K562 (cell line): Measurements from ENCODE around the gene KMT2C. TPM values are rescaled to one million over a fixed set of nuclear protein-coding genes. Genes with fewer than 3 reads are reported as not detected.
A peak's percentile ranks its signal among the peaks of the same experiment; 100 is the strongest.

Source experiments
- ATAC-seq: fragments of 200-7000 bp; cut with Tn5 transposase; 3 replicates; pipeline ENCODE4 v1.9.1; 2020; ENCODE audit warnings: moderate library complexity
- BruUV-seq: library from RNA; stranded (reverse); fragments of 400-500 nt; replicated peaks from 2 replicates; lab custom pipeline; 2021; lab: Mats Ljungman, UMichigan
- CTCF ChIA-PET: fragments of 300-600 bp; formaldehyde crosslinking; extraction: SDS; loops from one replicate; lab custom pipeline; 2021; ENCODE audit warnings: low intra/inter-chr PET ratio; lab: Yijun Ruan, JAX
- POLR2A ChIA-PET: fragments of 300-600, 350-650 bp; sonication (Branson Sonifier 250); formaldehyde crosslinking; extraction: SDS; loops from one replicate; lab custom pipeline; 2021; ENCODE audit warnings: antibody characterized with exemption, inconsistent platforms; lab: Yijun Ruan, JAX
- DNase-seq, 4 experiments: peaks; one replicate each; pipeline versions ENCODE4 v3.0.0 to v3.0.0-alpha.2; 2011 to 2018; ENCODE audit warnings: low spot score in 3 of 4, mixed read lengths in 3 of 4; ENCODE audit errors: extremely low read depth in 1 of 4
- FAIRE-seq: peaks from 2 replicates; lab custom pipeline; 2011; peaks lifted over from hg19 to GRCh38; lab: Jason Lieb, UNC
- H2AFZ ChIP-seq: 2 replicates; pipeline ENCODE4 v1.6.0; 2011; ENCODE audit warnings: low read depth, low read length, control low read depth, inconsistent platforms
- H3K27ac ChIP-seq: fragments of 200-600 bp; 3 replicates; pipeline ENCODE4 v1.8.0; 2011; ENCODE audit warnings: low read depth, mild to moderate bottlenecking, control low read depth, inconsistent platforms, low read length, moderate library complexity, mixed read lengths; ENCODE audit errors: extremely low read depth
- H3K27me3 ChIP-seq, 2 experiments: fragments of 300-600 bp in 1 of 2; 2 replicates in 1 of 2; 3 replicates in 1 of 2; pipeline versions ENCODE4 v1.6.0 to v1.8.0; 2011; ENCODE audit warnings: inconsistent platforms in 2 of 2, low read length in 2 of 2, mild to moderate bottlenecking in 1 of 2, mixed read lengths in 1 of 2, moderate library complexity in 1 of 2; ENCODE audit not compliant: control insufficient read depth in 2 of 2, insufficient read depth in 2 of 2
- H3K36me3 ChIP-seq: fragments of 300-600 bp; 3 replicates; pipeline ENCODE4 v1.8.0; 2011; ENCODE audit warnings: mild to moderate bottlenecking, low read length, inconsistent platforms; ENCODE audit not compliant: control insufficient read depth, insufficient read depth
- H3K4me1 ChIP-seq, 2 experiments: fragments of 200-600 bp in 1 of 2; replicated peaks in 1 of 2; 2 replicates in 1 of 2; 3 replicates in 1 of 2; pipeline versions ENCODE4 v1.5.1 to v1.8.0; 2011; ENCODE audit warnings: inconsistent platforms in 2 of 2, low read length in 2 of 2, mild to moderate bottlenecking in 1 of 2, mixed read lengths in 1 of 2, moderate library complexity in 1 of 2; ENCODE audit not compliant: control insufficient read depth in 2 of 2, insufficient read depth in 2 of 2
- H3K4me2 ChIP-seq: 2 replicates; pipeline ENCODE4 v1.6.1; 2011; ENCODE audit warnings: low read length, control low read depth, inconsistent platforms, mixed read lengths; ENCODE audit not compliant: insufficient read depth
- H3K4me3 ChIP-seq: fragments of 200-600 bp; sonication (generic), shearing (Covaris generic); 2 replicates; pipeline ENCODE4 v1.5.1; 2016; ENCODE audit warnings: control low read depth, inconsistent platforms
- H3K79me2 ChIP-seq: fragments of 200-600 bp; 3 replicates; pipeline ENCODE4 v1.8.0; 2011; ENCODE audit warnings: low read length, inconsistent platforms; ENCODE audit not compliant: control insufficient read depth, insufficient read depth
- H3K9ac ChIP-seq, 2 experiments: 2 replicates each; pipeline versions ENCODE4 v1.6.0 to v1.6.1; 2011; ENCODE audit warnings: low read depth in 2 of 2, low read length in 2 of 2, control low read depth in 1 of 2, inconsistent platforms in 1 of 2, mild to moderate bottlenecking in 1 of 2, mixed read lengths in 1 of 2; ENCODE audit not compliant: insufficient read depth in 1 of 2
- H3K9me1 ChIP-seq: one replicate; pipeline ENCODE4 v1.6.0; 2011; ENCODE audit warnings: inconsistent platforms, mild to moderate bottlenecking, low read length, moderate library complexity; ENCODE audit not compliant: control insufficient read depth, insufficient read depth
- H3K9me3 ChIP-seq: replicated peaks from 2 replicates; pipeline ENCODE4 v1.5.1; 2011; ENCODE audit warnings: low read depth, low read length, inconsistent platforms; ENCODE audit not compliant: control insufficient read depth, insufficient read depth
- H4K20me1 ChIP-seq: replicated peaks from 2 replicates; pipeline ENCODE4 v1.6.1; 2011; ENCODE audit warnings: low read length, inconsistent platforms, mixed read lengths; ENCODE audit not compliant: control insufficient read depth, insufficient read depth
- SRF ChIP-seq, 2 experiments: fragments of 250-450, 450-650 bp in 1 of 2; sonication (Bioruptor Pico) in 1 of 2; sonication (generic) in 1 of 2; formaldehyde crosslinking; IDR thresholded peaks; 2 replicates each; pipeline versions ENCODE4 v1.5.0 to v1.5.1; 2020 to 2022; ENCODE audit warnings: mild to moderate bottlenecking in 1 of 2, missing genetic modification reagents in 1 of 2
- WGBS: fragments of 100-300 bp; shearing (Covaris generic); methylation state at CpG from one replicate; pipeline ENCODE4 v1.1.6; 2016; ENCODE audit warnings: low coverage, mixed read lengths; ENCODE audit not compliant: insufficient coverage; ENCODE audit errors: missing lambda C conversion rate; 5-methylcytosine and 5-hydroxymethylcytosine counted together
- in situ Hi-C: fragments of 300-500 bp; cut with MboI; formaldehyde crosslinking; loops from 4 replicates; pipeline ENCODE4 v1.15.0; 2018; ENCODE audit warnings: inconsistent platforms, mixed read lengths
- intact Hi-C: fragments of 100-400 bp; cut with micrococcal nuclease; formaldehyde crosslinking; loops from 2 replicates; pipeline ENCODE4 v1.14.2; 2022
- polyA plus RNA-seq, 8 experiments: library from polyadenylated mRNA; depleted of rRNA in 4 of 8; stranded (reverse) in 5 of 8; unstranded in 3 of 8; fragments of >200 nt; fragmentation: Nextera tagmentation in 2 of 8; fragmentation: Illumina TruSeq in 1 of 8; extraction: Ambion mirVana in 2 of 8; extraction: Trizol in 1 of 8; gene quantifications; 2 replicates each; pipeline versions ENCODE4 v1.2.1 to v1.2.3, GENCODE V29; 2011 to 2014; ENCODE audit warnings: inconsistent platforms in 1 of 8, missing spikeins in 1 of 8
- total RNA-seq, 7 experiments: library from RNA; depleted of rRNA in 6 of 7; stranded (reverse); fragments of >200 nt in 6 of 7; fragmentation: Illumina TruSeq in 2 of 7; extraction: Trizol in 2 of 7; gene quantifications; 2 replicates each; pipeline versions ENCODE4 v1.2.1 to v1.2.3, GENCODE V29; 2011 to 2021; ENCODE audit warnings: low replicate concordance in 1 of 7
- TF ChIP-seq, protein P1 (sequence below), 2 experiments: IDR thresholded peaks in 1 of 2; conservative IDR thresholded peaks in 1 of 2; 2 replicates each; pipeline ENCODE4 v1.6.1; 2016; ENCODE audit warnings: low read depth in 2 of 2, mild to moderate bottlenecking in 1 of 2, missing compliant biosample characterization in 1 of 2, missing genetic modification characterization in 1 of 2, moderate library complexity in 1 of 2

The KMT2C gene
- total and polyA plus RNA-seq, 9 of the 15 experiments (the other 6 are each of a cell fraction or from before 2014, with no cell fraction given), result 4.9 to 67.8 (median 27.1) TPM

DNA sequence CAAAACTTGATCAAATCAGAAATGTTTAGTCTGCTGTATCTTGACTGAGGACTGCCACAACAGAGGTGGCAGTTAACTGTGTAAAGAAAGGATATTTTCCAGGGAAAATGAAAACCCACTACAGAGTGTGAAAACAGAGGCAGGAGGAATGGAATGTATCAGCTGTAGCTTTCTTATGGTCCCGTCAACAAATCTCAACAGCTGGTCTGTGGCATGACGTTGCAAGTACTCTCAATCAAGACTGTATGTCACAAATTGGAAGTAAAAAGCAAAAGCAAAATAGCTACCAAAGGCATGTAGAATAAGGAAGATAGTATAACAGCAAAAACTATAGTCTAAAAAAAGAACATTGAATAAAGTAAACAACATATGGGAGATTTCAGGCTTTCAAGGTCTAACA, 123.5 kb downstream of the KMT2C start:
- 91% methylated on average over 2 of the region's 2 CpGs for WGBS
- CTCF ChIA-PET, result no interaction called here
- peaks cover 44% of the 10 kb centered on the region for H3K79me2 ChIP-seq
- no peak overlapping the region for H3K27ac ChIP-seq
- H3K4me1 ChIP-seq, result peaks cover 0 to 9% of the 10 kb centered on the region in 2 experiments; a peak in 2 of 5 replicates
- no peaks in the 10 kb centered on the region for H4K20me1 ChIP-seq
- peaks cover 51% of the 10 kb centered on the region for H3K36me3 ChIP-seq
- DNase-seq (no peak), FAIRE-seq (peak; percentile 42), ATAC-seq (no peak)
- H3K27me3 ChIP-seq, result no peaks in the 10 kb centered on the region
- no peak overlapping the region for H3K9ac ChIP-seq
- no peak overlapping the region for H2AFZ ChIP-seq
- TF ChIP-seq, protein P1, sequence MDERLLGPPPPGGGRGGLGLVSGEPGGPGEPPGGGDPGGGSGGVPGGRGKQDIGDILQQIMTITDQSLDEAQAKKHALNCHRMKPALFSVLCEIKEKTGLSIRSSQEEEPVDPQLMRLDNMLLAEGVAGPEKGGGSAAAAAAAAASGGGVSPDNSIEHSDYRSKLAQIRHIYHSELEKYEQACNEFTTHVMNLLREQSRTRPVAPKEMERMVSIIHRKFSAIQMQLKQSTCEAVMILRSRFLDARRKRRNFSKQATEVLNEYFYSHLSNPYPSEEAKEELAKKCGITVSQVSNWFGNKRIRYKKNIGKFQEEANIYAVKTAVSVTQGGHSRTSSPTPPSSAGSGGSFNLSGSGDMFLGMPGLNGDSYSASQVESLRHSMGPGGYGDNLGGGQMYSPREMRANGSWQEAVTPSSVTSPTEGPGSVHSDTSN (CRISPR knock-in tag; IDR thresholded peaks at IDR 0.05; ENCODE audit: low read depth), result no peak
- TF ChIP-seq, protein P1 (tag; conservative IDR thresholded peaks at IDR 0.05; ENCODE audit: low read depth), result peak; percentile 35; the same call in 1 of the 2 replicates
- TF ChIP-seq SRF (CRISPR knock-in tag; IDR thresholded peaks at IDR 0.05), result no peak
- BruUV-seq, result no TSS peak
- no peaks in the 10 kb centered on the region for H3K9me1 ChIP-seq
- H3K4me3 ChIP-seq, result no peak overlapping the region
- POLR2A ChIA-PET, result interaction anchor here (2.4 kb wide), 1 partner anchor 9 kb away, joined by 10 read pairs; no protein-coding TSS in a partner anchor
- no peaks in the 10 kb centered on the region for H3K9me3 ChIP-seq
- intact Hi-C loops (no loop called here), in situ Hi-C loops (no loop called here)
- H3K4me2 ChIP-seq, result no peak overlapping the region
